H9 (cell line): ENCODE data around the gene GCC2. TPM values are rescaled to one million over a fixed set of nuclear protein-coding genes. Genes with fewer than 3 reads are reported as not detected.

Experiments used
- DNase-seq: peaks from one replicate; pipeline ENCODE4 v3.0.0-alpha.2; 2017
- H2AFZ ChIP-seq: one replicate; pipeline ENCODE4 v1.6.1; 2013; ENCODE audit warnings: mild to moderate bottlenecking, low read length, control low read depth, moderate library complexity
- H2AK5ac ChIP-seq: 2 replicates; pipeline ENCODE4 v1.6.1; 2013; ENCODE audit warnings: low read length, control low read depth, mixed read lengths; ENCODE audit not compliant: insufficient read length
- H2BK120ac ChIP-seq: one replicate; pipeline ENCODE4 v1.6.1; 2013; ENCODE audit warnings: low read depth, mild to moderate bottlenecking, low read length, control low read depth, inconsistent platforms; ENCODE audit not compliant: poor library complexity, severe bottlenecking
- H2BK12ac ChIP-seq: 2 replicates; pipeline ENCODE4 v1.6.1; 2013; ENCODE audit warnings: low read length, control low read depth, mixed read lengths, low read depth; ENCODE audit not compliant: insufficient read length
- H2BK15ac ChIP-seq: 2 replicates; pipeline ENCODE4 v1.6.1; 2013; ENCODE audit warnings: low read depth, low read length, control low read depth
- H2BK20ac ChIP-seq: one replicate; pipeline ENCODE4 v1.6.1; 2013; ENCODE audit warnings: low read depth, mild to moderate bottlenecking, low read length, control low read depth, inconsistent platforms; ENCODE audit not compliant: poor library complexity, severe bottlenecking
- H2BK5ac ChIP-seq: 2 replicates; pipeline ENCODE4 v1.6.1; 2013; ENCODE audit warnings: low read length, control low read depth, mixed read lengths; ENCODE audit not compliant: insufficient read length
- H3K14ac ChIP-seq: 2 replicates; pipeline ENCODE4 v1.6.1; 2013; ENCODE audit warnings: low read length, control low read depth; ENCODE audit not compliant: insufficient read depth
- H3K18ac ChIP-seq: 2 replicates; pipeline ENCODE4 v1.6.1; 2013; ENCODE audit warnings: low read depth, mild to moderate bottlenecking, mixed read lengths, low read length, control low read depth; ENCODE audit not compliant: insufficient read length
- H3K23ac ChIP-seq: 2 replicates; pipeline ENCODE4 v1.6.1; 2013; ENCODE audit warnings: low read length, control low read depth, mixed read lengths, low read depth; ENCODE audit not compliant: insufficient read length
- H3K23me2 ChIP-seq: 2 replicates; pipeline ENCODE4 v1.6.1; 2013; ENCODE audit warnings: low read depth, mild to moderate bottlenecking, mixed read lengths, low read length, control low read depth; ENCODE audit not compliant: insufficient read length, poor library complexity, severe bottlenecking
- H3K27ac ChIP-seq: 2 replicates; pipeline ENCODE4 v1.5.1; 2013; ENCODE audit warnings: low read length, control low read depth, mixed read lengths, low read depth; ENCODE audit not compliant: insufficient read length
- H3K27me3 ChIP-seq: 2 replicates; pipeline ENCODE4 v1.6.1; 2013; ENCODE audit warnings: low read length, control low read depth, inconsistent platforms; ENCODE audit not compliant: insufficient read depth
- H3K4ac ChIP-seq: 2 replicates; pipeline ENCODE4 v1.6.1; 2013; ENCODE audit warnings: low read depth, mild to moderate bottlenecking, control low read depth, inconsistent platforms, low read length, moderate library complexity
- H3K4me1 ChIP-seq: 2 replicates; pipeline ENCODE4 v1.6.1; 2013; ENCODE audit warnings: low read length, control low read depth, inconsistent platforms; ENCODE audit not compliant: insufficient read depth
- H3K4me2 ChIP-seq: 2 replicates; pipeline ENCODE4 v1.6.1; 2013; ENCODE audit warnings: low read length, control low read depth, mixed read lengths; ENCODE audit not compliant: insufficient read length, insufficient read depth
- H3K56ac ChIP-seq: 2 replicates; pipeline ENCODE4 v1.6.1; 2013; ENCODE audit warnings: low read depth, mild to moderate bottlenecking, mixed read lengths, low read length, control low read depth; ENCODE audit not compliant: insufficient read length
- H3K79me1 ChIP-seq: 2 replicates; pipeline ENCODE4 v1.6.1; 2013; ENCODE audit warnings: low read depth, mild to moderate bottlenecking, moderate library complexity, low read length, control low read depth, inconsistent platforms; ENCODE audit not compliant: insufficient read depth, poor library complexity, severe bottlenecking
- H3K79me2 ChIP-seq: 2 replicates; pipeline ENCODE4 v1.6.1; 2013; ENCODE audit warnings: low read length, control low read depth, inconsistent platforms; ENCODE audit not compliant: insufficient read depth
- H3K9ac ChIP-seq: 2 replicates; pipeline ENCODE4 v1.6.1; 2013; ENCODE audit warnings: low read length, control low read depth, mixed read lengths; ENCODE audit not compliant: insufficient read length; ENCODE audit errors: extremely low read depth
- H3K9me3 ChIP-seq: one replicate; pipeline ENCODE4 v1.6.1; 2013; ENCODE audit warnings: low read depth, low read length, inconsistent platforms; ENCODE audit not compliant: control insufficient read depth
- H3T11ph ChIP-seq: one replicate; pipeline ENCODE4 v1.6.1; 2013; ENCODE audit warnings: mild to moderate bottlenecking, low read length, control low read depth, inconsistent platforms
- H4K20me1 ChIP-seq: one replicate; pipeline ENCODE4 v1.6.1; 2013; ENCODE audit not compliant: control insufficient read depth, insufficient read length, insufficient read depth
- H4K5ac ChIP-seq: 2 replicates; pipeline ENCODE4 v1.6.1; 2013; ENCODE audit warnings: low read depth, mild to moderate bottlenecking, mixed read lengths, low read length, control low read depth; ENCODE audit not compliant: insufficient read length
- H4K8ac ChIP-seq: replicated peaks from 2 replicates; pipeline ENCODE4 v1.6.1; 2013; ENCODE audit warnings: low read length, control low read depth, mixed read lengths, low read depth; ENCODE audit not compliant: insufficient read length
- H4K91ac ChIP-seq: 2 replicates; pipeline ENCODE4 v1.6.1; 2013; ENCODE audit warnings: low read depth, mild to moderate bottlenecking, moderate library complexity, mixed read lengths, low read length, control low read depth; ENCODE audit not compliant: insufficient read length
- H3K27ac Mint-ChIP-seq, 3 experiments: 2 replicates in 2 of 3; 3 replicates in 1 of 3; pipeline ENCODE4 v1.8.0; 2020 to 2021; ENCODE audit warnings: mixed read lengths in 3 of 3, mild to moderate bottlenecking in 1 of 3, moderate library complexity in 1 of 3
- H3K27me3 Mint-ChIP-seq: 2 replicates; pipeline ENCODE4 v1.8.0; 2021; ENCODE audit warnings: low read depth, mild to moderate bottlenecking, moderate library complexity, mixed read lengths
- H3K36me3 Mint-ChIP-seq, 3 experiments: 2 replicates in 2 of 3; 3 replicates in 1 of 3; pipeline ENCODE4 v1.8.0; 2020 to 2021; ENCODE audit warnings: low read depth in 3 of 3, mixed read lengths in 3 of 3; ENCODE audit not compliant: insufficient read depth in 1 of 3
- H3K4me1 Mint-ChIP-seq, 2 experiments: 2 replicates each; pipeline ENCODE4 v1.8.0; 2020; ENCODE audit warnings: mixed read lengths in 2 of 2
- H3K4me3 Mint-ChIP-seq, 2 experiments: 2 replicates in 1 of 2; 3 replicates in 1 of 2; pipeline ENCODE4 v1.8.0; 2020 to 2021; ENCODE audit warnings: mild to moderate bottlenecking in 2 of 2, mixed read lengths in 2 of 2, moderate library complexity in 1 of 2
- H3K9me3 Mint-ChIP-seq, 2 experiments: 2 replicates in 1 of 2; 3 replicates in 1 of 2; pipeline ENCODE4 v1.8.0; 2020; ENCODE audit warnings: mild to moderate bottlenecking in 2 of 2, mixed read lengths in 2 of 2, moderate library complexity in 1 of 2
- WGBS: extraction: QIAGEN DNeasy Blood & Tissue Kit; methylation state at CpG from one replicate; pipeline ENCODE4 v1.1.7; 2013; ENCODE audit warnings: missing lambda C conversion rate, low lambda C conversion rate, mixed read lengths; ENCODE audit not compliant: insufficient read length; ENCODE audit errors: extremely low coverage; 5-methylcytosine and 5-hydroxymethylcytosine counted together
- total RNA-seq: library from RNA; stranded (reverse); gene quantifications from 2 replicates; pipeline ENCODE4 v1.2.1, GENCODE V29; 2021
- TF ChIP-seq, protein P1 (sequence below): fragments of 200-600 bp; sonication (generic); conservative IDR thresholded peaks from 3 replicates; pipeline ENCODE4 v1.8.0; 2021; ENCODE audit warnings: antibody characterized with exemption, mild to moderate bottlenecking

Gene GCC2
- total RNA-seq, 1 experiment from 2014 or later: 53.3 TPM

DNA sequence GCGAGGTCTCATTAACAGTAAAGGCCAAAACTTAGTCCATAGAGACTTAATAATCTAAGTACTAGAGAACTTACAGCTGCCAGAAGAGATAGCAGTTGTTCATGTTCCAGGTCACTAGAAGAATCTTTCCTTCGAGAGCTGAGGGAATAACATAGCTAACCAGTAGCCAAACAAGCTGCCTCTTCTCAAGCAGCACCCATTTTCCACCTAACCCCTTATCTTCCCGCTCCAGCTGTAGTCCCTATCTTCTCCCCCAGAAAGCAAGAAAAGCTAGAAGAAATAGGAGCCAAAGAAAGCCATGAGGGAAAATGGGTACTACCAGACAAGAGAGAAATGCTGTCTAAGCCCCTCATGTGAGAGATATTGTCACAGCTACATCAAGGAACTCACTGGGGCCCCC, 47.2 kb upstream of the GCC2 start:
- Histone ChIP-seq H3K79me1 (no peaks in the 10 kb centered on the region), H4K5ac (no peak overlapping the region), H3K4me1 (no peaks in the 10 kb centered on the region; the same call in 1 of the 2 replicates), H3K27ac (no peak overlapping the region), H3K27me3 (no peaks in the 10 kb centered on the region), H3T11ph (no peak overlapping the region), H2BK5ac (no peak overlapping the region), H2AK5ac (no peak overlapping the region), H2BK12ac (no peak overlapping the region), H3K23me2 (no peaks in the 10 kb centered on the region), H3K23ac (no peak overlapping the region), H2BK15ac (no peak overlapping the region), H4K8ac (no peak overlapping the region), H2AFZ (no peak overlapping the region), H3K18ac (no peak overlapping the region), H3K56ac (no peak overlapping the region), H3K14ac (no peak overlapping the region), H4K91ac (no peak overlapping the region), H3K9me3 (peaks cover 31% of the 10 kb centered on the region), H2BK120ac (no peak overlapping the region), H3K4me2 (no peak overlapping the region), H4K20me1 (no peaks in the 10 kb centered on the region), H3K4ac (no peak overlapping the region), H3K79me2 (no peaks in the 10 kb centered on the region), H2BK20ac (no peak overlapping the region), H3K9ac (no peak overlapping the region)
- Mint-ChIP-seq H3K4me3 (no peak overlapping the region), H3K27me3 (peaks cover 2% of the 10 kb centered on the region; the same call in 1 of the 2 replicates), H3K27ac (no peak overlapping the region), H3K9me3 (peaks cover 38 to 46% of the 10 kb centered on the region in 2 experiments), H3K4me1 (peaks cover 27 to 28% of the 10 kb centered on the region in 2 experiments), H3K36me3 (peaks cover 29 to 52% (median 44%) of the 10 kb centered on the region in 3 experiments)
- no CpG with 5 or more reads among the region's 3 CpGs for WGBS
- no peak for DNase-seq
- TF ChIP-seq, protein P1, sequence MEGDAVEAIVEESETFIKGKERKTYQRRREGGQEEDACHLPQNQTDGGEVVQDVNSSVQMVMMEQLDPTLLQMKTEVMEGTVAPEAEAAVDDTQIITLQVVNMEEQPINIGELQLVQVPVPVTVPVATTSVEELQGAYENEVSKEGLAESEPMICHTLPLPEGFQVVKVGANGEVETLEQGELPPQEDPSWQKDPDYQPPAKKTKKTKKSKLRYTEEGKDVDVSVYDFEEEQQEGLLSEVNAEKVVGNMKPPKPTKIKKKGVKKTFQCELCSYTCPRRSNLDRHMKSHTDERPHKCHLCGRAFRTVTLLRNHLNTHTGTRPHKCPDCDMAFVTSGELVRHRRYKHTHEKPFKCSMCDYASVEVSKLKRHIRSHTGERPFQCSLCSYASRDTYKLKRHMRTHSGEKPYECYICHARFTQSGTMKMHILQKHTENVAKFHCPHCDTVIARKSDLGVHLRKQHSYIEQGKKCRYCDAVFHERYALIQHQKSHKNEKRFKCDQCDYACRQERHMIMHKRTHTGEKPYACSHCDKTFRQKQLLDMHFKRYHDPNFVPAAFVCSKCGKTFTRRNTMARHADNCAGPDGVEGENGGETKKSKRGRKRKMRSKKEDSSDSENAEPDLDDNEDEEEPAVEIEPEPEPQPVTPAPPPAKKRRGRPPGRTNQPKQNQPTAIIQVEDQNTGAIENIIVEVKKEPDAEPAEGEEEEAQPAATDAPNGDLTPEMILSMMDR: no peak
